Cardiac septum (tissue), 1 donor: ENCODE results near the gene CHIA. TPM values are rescaled to one million over a fixed set of nuclear protein-coding genes. Genes with fewer than 3 reads are reported as not detected.
A peak's percentile ranks its signal among the peaks of the same experiment; 100 is the strongest.

ENCODE experiments used
- DNase-seq: peaks from one replicate; pipeline ENCODE4 v3.0.0-alpha.2; 2020; ENCODE audit warnings: low spot score
- intact Hi-C: fragments of 100-400 bp; cut with DNase I; formaldehyde crosslinking; loops from one replicate; pipeline ENCODE4 v1.14.0; 2022
- long read RNA-seq: library from polyadenylated mRNA; unstranded; transcript quantifications from one replicate; pipeline ENCODE4 v2.0.0, GENCODE V29; 2021
- total RNA-seq: library from RNA; stranded (reverse); fragmentation: NEBNext Ultra II Directional; extraction: Animal tissue kit (Norgen Biotek cat#: 25700); gene quantifications from one replicate; pipeline ENCODE4 v1.2.1, GENCODE V29; 2021
- donor health status: DM: no; HTN: no; CAD: no.

The CHIA gene
- not detected for total RNA-seq
- long read RNA-seq, partial matches to known transcripts, result 1 of 1 reads
- long read RNA-seq, other reads (novel, unspliced or antisense), result 0 of 1 reads

DNA sequence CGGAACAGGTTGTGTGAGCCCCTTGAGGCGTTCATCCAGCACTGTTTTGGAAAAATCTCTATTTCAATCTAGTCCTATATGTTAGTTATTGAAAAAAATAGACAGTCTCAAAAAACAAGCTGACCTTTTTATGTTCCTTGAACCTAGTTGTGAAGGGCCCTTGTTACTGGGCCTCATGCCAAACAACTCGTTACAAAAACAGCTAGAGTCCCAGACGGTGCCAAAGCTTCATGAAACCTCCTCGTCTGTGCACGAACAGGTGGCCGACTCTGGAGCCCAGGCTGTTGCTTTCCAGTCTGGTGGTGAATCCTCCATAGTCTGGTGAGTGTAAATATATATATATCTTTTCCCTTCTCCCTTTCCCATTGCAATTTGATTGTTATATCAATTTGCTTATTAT is at the start of gene CHIA:
CHIA (plus strand) TSS at position 222 of the 400 bp plus-strand sequence. CDS start 19,617 bp downstream, outside the sequence.
- intact Hi-C loops, result no loop called here
- DNase-seq, result no peak

DNA sequence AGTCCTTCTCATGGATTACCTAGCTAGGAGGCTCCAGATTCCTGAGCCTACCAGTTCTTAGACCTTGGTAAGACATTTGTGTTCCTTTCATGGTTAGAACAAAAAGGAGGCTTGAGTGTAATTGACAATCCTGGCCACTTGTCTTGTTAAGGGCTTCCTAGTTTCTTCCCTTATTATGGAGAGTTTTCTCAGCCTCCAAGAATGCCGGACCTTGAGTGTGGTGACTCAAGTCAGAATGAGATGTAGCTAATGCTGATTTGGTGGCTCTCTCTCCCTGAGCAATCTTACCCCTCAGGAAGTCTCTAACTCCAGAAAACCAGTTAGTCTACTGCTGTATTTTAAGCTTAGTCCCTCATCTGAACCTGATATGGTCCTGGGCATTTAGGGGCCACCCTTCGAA is 48.9 kb upstream of the CHIA start:
- DNase-seq, result no peak
- intact Hi-C loops, result no loop called here

DNA sequence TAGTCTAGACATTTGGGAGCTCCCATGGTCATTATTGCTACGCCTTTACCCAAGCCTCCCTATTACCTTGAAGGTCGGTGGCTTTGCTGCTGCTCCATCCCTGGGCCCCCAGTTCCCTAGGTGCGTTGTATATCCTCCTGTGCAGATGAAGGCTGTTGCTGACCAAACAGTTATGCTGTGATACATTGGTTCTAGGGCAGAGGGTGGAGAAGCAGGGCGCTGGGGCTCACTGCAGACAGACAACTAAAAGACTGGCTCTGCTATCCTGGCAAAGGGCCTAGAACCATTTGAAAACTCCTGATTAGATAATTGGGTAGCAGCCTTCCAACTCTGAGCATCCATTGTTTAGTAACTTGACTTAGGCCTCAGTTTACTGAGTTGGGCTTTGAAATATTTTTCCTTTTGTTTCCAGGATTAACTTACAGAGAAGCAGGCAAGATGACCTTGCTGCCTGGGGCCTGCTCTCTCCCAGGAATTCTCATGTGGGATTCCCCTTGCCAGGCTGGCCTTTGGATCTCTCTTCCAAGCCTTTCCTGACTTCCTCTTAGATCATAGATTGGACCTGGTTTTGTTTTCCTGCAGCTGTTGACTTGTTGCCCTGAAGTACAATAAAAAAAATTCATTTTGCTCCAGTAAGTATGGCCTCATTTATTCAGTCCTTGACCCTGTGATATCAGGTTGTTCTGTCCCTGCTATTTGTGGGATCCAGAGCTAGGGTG is 47.7 kb upstream of the CHIA start:
- intact Hi-C loops, result no loop called here
- no peak for DNase-seq

DNA sequence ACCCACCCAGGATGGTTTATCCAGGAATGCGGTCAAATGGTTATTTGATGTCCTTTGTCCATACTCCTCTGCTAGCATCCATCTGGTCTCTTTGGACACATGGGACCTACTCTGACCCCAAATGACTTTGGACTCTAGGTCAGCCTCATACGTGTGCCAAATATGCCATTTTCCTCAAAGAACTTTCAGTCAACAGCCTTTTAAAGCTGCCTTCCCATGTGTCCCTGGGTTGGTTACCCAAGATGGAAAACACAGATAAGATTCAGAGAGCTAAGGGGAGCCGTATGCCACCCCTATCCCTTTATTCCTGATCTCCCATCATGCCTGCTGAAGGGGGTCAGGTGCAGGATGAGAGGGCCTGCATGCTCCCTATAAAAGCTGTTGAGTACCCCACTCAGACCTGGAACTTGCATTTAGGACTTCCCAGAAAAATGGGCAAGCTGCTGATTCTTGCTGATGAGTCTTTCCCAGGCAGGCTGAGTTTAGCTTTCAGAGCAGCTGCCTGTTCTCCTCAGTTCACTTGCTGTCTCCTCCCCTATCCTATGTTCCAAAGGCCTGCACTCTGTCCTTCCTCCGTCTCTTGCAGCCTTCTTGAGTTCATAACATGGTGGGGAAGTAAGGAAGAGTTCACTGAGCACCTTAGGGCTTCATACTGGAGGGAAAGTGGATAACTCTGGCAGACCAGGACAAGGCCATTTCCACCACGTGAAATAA is 43.4 kb upstream of the CHIA start:
- intact Hi-C loops, result no loop called here
- no peak for DNase-seq

DNA sequence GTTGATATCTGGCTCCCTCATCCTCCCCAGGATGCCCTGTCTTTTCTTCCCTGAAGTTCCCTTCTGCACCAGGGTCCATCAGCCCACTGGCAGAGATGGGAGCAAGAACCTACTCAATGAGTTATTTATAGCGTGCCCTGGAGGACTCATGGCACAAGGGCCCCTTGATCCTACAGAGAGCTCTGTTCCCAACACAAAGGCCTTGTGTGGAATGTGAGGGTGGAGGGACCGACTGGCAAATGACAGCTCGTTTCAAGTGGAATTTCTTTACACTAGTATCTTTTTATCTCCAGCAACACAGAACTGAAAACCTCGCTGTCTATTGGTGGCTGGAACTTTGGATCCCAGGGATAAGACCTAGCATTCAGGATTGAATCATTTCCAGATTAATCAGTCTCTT is 40.7 kb upstream of the CHIA start:
- intact Hi-C loops, result no loop called here
- DNase-seq, result no peak

DNA sequence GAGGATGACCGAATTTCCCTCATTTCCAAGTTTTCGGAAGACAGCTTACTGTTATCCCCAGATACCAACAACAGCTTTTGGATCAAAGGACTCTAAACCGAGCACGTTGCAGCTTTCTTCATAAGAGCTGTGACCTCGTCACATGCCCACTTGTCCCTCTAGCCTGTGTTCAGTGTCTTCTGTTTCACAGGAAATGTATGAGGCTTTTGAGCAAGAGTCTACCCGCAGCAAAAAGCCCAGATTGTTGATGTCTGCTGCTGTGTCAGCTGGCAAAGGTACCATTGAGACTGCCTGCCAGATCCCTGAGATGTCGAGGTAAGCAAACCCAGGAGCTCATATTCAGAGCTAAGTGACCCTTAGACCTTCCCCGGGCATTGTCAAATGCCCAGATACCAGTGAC is 39.1 kb upstream of the CHIA start:
- no peak for DNase-seq
- intact Hi-C loops, result no loop called here

DNA sequence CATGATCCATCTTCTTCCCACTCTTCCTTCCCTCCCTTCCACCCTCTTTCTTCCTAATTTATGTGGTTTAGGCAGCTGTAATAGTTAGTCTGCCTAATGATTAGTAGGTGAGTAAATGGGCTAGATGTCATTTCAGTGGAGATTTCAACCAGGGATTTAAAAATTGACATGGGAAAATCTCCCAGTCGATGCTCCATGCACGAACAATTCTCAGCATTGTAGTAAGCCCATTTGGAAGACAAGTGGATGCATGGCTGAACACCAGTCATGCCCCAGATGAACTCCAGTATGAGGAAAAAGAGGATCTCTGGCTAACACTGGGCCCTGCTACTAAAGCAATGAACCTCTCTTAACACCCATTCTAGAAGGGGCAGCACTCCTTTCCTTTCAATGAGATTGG is 37.9 kb upstream of the CHIA start:
- DNase-seq, result no peak
- intact Hi-C loops, result no loop called here

DNA sequence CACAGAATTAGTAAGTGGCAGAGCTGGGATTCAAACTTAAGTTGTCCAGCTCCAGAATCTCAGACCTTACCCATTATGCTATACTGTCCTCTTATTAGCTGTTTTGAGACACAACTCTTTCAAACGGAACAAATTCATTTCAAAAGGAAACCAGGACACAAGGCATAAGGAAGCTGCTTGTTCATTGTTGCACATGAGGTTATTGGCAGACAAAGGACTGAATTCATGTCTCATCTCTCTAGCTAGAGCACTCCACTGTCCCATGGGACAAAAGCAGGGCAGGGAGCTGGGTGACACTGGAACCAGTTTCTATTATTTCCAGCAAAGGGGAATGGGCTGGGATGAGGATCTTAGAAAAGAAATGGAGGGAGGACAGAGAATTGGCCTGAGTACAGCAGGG is 36.8 kb upstream of the CHIA start:
- intact Hi-C loops, result no loop called here
- DNase-seq, result no peak

DNA sequence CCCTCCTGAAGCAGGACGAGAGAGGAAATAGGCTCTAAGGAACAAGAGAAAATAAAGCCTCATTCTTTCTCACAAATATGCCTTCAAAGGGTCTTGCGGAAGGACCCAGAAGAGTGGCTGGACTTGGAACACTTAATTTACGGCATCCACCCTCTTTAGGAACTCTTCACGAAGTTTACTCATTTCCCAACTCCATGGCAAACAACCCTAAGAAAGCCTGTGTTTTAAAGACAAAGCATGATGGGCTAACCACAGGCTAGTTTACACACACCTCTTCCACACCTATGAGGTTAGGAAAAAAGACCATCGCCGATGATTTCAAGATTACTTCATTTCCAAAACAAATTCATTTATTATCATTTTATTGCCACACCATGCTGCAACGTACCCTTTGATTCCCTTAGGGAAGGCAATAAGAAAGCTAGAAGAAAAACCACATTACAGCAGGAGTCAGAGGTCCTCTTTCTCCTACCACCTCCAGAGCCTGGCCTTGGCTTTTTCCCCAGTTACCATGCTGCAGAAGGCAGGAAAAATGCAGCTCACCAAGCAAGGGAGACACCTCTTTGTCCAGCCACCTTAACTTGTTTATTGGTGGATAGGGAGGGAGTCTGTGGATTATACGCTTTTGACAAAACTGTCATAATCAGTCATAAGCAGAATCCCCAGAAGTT is 33.5 kb upstream of the CHIA start:
- DNase-seq, result no peak
- intact Hi-C loops, result no loop called here

DNA sequence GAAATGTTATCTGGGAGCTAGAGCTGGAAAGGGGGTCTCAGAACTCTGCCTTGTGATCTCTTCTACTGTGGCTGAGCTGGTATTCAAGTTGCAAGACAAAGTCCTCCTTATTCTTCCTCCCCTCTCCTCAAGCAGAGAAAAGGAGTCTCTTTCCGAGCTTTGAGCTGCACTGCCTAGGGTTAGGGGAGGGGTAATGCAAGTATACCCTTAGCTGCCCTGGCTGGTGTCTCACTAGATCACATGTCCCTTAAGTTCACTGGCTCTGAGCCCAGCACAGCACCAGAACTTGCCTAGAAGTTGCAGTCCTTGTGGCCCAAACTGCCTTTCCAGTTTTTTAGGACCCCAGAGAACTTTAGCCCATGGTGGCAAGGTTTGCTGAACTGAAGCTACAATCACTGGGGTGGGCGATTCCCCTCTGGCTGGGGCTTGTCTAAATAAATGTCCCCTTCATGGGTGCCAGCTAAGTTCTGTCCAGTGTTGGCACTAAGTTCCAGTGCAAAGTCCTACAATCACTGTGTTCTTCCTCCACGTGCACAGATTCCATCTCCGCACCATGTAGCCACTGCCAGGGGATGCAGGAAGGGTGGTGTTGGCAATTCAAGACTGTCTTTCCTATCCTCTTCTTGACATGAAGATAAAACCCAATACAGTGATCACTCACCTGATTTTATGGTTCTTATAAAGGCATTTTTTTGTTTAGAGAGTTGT is 22.7 kb upstream of the CHIA start:
- no peak for DNase-seq
- intact Hi-C loops, result no loop called here

DNA sequence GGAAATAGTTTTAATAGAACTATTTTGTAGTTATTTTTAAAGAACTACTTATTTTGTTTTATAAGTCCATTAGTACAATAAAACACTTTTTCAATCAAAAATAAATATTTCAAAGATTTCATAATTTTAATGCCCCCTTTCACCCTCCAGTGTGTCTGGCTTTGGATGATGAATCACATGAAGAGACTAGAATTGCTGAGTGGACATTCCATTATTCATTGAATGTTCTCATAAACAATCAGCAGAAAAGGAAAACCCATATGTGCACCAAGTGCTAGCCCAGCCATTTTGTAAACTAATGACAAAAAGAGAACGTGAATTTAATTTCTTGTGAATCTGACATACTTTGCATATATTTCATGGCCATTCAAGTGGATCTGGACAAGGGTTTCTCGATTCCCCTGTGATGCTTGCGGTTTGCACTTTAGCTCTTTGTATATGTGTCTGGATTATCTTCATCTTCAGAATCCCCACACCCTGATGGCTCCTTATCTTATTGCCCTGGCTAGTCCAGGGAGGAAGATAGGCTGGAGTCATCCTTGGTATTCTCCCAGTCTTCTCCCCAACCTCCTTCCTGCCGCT is 20.7 kb upstream of the CHIA start:
- no peak for DNase-seq
- intact Hi-C loops, result no loop called here

DNA sequence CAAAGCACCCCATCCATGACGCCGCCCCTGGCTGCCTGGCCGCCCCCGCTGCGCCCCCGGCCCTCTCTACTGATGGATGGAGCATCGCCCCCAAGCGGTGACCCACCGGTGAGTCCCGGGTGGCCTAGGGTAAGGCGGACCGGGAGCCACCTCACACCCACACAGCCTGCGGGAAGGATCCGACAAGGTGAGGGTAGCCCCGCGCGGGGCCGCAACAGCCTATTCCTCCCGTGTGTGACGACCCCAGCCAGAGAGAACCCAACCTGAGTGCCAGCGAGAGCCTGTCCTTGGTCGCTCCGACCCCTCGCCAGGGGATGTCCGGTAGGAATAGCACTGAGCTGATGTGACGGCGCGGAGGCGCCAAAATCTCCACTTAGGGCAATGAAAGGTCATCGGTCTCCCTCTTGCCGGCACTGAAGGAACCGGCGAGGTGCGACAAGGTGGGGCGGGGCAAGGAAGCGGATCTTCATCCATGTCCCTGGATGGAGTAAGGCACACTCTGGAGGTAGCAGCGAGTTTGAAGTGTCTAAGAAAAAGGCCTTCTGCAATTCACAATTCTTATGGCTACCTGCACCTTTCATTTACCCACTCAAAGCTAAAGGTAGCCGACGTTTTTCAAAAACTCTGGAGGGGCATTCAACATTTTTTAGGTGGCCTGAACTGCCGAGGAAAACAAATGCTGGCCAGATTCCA is 19.7 kb upstream of the CHIA start:
- no peak for DNase-seq
- intact Hi-C loops, result no loop called here

DNA sequence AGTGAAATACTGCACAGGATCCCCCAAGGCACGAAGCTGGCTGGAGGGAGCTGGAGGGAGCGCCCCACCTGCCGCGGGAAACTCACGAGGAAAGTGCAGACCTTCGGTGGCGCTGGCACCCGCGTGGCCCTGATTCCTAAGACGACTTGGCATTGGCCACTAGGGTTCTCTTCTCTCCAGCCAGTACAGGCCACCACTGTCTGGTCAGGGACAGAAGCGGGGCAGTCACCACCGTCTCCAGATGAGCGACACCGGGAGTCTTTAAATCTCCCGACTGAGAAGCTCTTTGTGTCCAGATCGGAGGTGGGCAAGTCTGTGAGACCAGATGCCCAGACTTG is 19.2 kb upstream of the CHIA start:
- intact Hi-C loops, result no loop called here
- DNase-seq, result no peak

DNA sequence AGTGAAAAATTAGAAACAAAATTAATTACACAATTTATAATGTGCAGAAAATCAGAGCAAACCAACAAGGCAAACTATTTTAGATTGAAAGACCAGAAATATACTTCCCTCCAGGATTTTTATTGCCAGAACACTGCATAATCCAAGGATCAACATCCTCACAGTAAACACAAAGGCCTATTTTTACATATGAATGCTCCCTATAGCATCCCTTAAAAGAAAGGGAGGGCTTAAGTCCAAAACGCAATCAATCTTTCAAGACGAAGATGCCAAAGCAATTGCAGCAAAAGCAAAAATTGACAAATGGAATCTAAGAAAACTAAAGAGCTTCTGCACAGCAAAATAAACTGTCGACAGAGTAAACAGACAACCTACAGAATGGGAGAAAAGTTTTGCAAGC is 18.6 kb upstream of the CHIA start:
- no peak for DNase-seq
- intact Hi-C loops, result no loop called here

DNA sequence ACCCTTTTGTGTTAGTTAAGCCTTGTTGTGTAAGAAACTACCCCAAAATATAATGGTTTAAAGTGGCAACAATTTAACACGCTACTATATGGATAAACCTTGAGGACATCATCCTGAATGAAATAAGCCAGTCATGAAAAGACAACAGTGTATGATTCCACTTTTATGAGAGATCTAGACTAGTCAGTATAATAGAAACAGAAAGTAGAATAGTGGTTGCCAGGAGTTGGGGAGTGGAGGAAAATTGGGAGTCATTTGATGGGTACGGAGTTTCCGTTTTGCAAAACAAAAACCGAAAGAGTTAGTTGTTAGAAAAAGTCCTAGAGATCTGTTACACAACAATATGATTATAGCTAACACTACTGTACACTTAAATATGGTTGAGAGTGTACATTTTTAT is 16.0 kb upstream of the CHIA start:
- no peak for DNase-seq
- intact Hi-C loops, result no loop called here

DNA sequence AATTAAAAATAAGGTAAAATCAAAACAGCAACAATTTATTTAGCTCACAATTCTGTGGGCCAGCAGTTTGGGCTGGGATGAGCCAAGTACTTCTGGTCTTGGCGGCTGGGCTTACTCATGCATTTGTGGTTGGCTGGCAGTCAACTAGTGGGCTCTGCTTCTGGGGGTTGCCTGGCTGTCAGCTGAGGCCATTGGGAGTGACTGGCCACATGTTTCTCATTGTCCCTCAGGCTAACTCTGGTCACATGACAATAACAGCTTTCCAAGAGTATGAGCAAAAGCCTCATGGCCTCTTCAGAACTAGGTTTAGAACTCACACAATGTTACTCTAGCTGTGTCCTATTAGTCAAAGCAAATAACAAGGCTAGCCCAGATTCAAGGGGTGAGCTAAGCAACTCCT is 15.6 kb upstream of the CHIA start:
- peak; percentile 79 for DNase-seq
- intact Hi-C loops, result no loop called here

DNA sequence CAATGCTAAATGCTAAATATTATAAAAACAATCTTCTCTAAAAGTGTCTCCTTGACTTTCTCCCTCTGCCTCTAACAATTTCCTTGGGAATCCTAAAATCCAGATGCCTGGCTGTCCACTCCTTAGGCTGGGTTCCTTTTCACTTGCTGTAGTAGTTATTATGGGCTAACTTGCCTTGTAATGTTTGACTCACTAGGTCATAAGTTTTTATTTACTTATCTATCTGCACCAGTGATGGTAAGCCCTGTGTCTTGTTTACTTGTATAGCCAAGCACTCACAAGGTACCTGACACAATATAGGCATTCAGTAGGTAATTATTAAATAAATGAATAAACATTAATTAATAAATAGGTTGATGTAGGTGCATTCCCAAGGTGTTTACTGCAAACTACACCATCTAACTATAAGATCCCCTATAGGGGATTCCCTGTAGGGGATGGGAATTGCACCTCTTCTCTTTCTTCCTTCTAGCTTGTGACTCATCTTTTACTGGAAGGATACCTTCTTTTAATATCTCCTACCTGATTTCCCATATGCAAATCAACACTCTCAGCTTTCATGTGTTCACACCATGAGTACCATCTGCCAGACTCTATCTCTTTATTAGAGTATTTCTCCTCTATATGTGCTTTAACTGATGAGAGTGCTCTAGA is 14.7 kb upstream of the CHIA start:
- intact Hi-C loops, result no loop called here
- no peak for DNase-seq

DNA sequence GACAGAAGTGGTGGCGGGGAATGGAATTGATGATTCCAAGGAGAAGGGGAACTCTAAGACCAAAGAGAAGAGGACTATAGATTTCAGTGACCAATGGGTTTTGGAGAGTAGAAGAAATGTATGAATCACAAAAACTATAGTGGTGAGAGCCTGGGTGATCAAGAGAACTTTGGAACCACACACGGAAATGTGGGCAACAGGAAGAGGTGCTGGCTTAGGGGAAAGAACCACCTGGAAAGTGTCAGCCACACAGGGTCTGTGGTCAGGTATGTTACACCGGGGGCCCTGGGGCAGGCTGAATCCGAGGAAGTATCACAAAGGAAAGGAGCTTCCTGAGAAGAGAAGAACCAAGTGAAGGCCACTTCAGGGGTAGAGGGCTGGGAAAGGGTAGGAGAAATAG is 11.5 kb upstream of the CHIA start:
- intact Hi-C loops, result no loop called here
- DNase-seq, result no peak

DNA sequence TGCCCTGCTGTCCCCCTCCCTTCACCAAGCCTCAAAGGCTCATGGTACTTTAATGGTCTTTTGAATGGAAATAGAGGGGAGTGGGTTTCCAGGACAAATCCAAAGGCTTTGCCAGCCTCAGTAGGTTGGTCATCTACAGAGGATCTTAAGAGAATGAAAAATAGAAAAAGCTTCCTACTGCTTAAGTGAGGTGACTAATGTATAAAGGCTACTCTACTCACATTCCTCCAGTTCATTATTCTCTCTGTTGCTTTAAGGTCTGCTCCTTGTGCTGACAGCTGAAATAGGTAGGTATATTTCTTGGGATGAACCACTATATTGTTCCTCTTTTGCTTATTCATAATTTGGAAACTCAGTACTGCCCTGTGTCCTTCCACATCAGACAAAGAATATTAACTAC is 10.4 kb upstream of the CHIA start:
- intact Hi-C loops, result no loop called here
- no peak for DNase-seq
